Kidney (tissue), 14 donors: ENCODE results near the gene NF1. TPM values are rescaled to one million over a fixed set of nuclear protein-coding genes. Genes with fewer than 3 reads are reported as not detected.

Experiments used
- DNase-seq, 5 donors: peaks; one replicate each; pipeline ENCODE4 v3.0.0-alpha.2; 2013 to 2020
- FAIRE-seq: peaks from 2 replicates; lab custom pipeline; 2012; peaks lifted over from hg19 to GRCh38; lab: Jason Lieb, UNC
- H3K27ac ChIP-seq, 2 donors: one replicate each; pipeline ENCODE4 v1.7.0; 2013; ENCODE audit warnings: low read depth in 2 of 2, low read length in 2 of 2, inconsistent platforms in 1 of 2
- H3K27me3 ChIP-seq: one replicate; pipeline ENCODE4 v1.7.1; 2013; ENCODE audit warnings: low read length, inconsistent platforms; ENCODE audit not compliant: control insufficient read depth, insufficient read depth
- H3K36me3 ChIP-seq, 3 donors: one replicate each; pipeline versions ENCODE4 v1.7.0 to v1.7.1; 2013; ENCODE audit warnings: low read length in 3 of 3, control low read depth in 1 of 3, inconsistent platforms in 1 of 3; ENCODE audit not compliant: insufficient read depth in 3 of 3, control insufficient read depth in 2 of 3
- H3K4me1 ChIP-seq, 3 donors: one replicate each; pipeline versions ENCODE4 v1.7.0 to v1.7.1; 2013; ENCODE audit warnings: low read length in 3 of 3, inconsistent platforms in 1 of 3, low read depth in 1 of 3; ENCODE audit not compliant: control insufficient read depth in 2 of 3, insufficient read depth in 2 of 3
- H3K4me3 ChIP-seq, 3 donors: one replicate each; pipeline versions ENCODE4 v1.7.0 to v1.8.1; 2013; ENCODE audit warnings: low read length in 3 of 3, control low read depth in 1 of 3, inconsistent platforms in 1 of 3
- H3K9ac ChIP-seq, 3 donors: one replicate each; pipeline versions ENCODE4 v1.7.0 to v1.7.1; 2013; ENCODE audit warnings: low read length in 3 of 3, control low read depth in 1 of 3, inconsistent platforms in 1 of 3
- H3K9me3 ChIP-seq, 3 donors: one replicate each; pipeline versions ENCODE4 v1.7.0 to v1.7.1; 2013; ENCODE audit warnings: low read length in 3 of 3, control low read depth in 1 of 3, inconsistent platforms in 1 of 3; ENCODE audit not compliant: control insufficient read depth in 2 of 3, insufficient read depth in 1 of 3
- CTCF ChIP-seq: IDR thresholded peaks from 3 replicates; pipeline ENCODE4 v1.5.1; 2012; ENCODE audit warnings: mild to moderate bottlenecking, moderate library complexity, borderline replicate concordance; ENCODE audit not compliant: insufficient read depth; ENCODE audit errors: extremely low read depth
- intact Hi-C: fragments of 100-400 bp; cut with DNase I; formaldehyde crosslinking; loops from one replicate; pipeline ENCODE4 v1.11.1; 2022
- polyA plus RNA-seq: library from polyadenylated mRNA; stranded (reverse); fragments of 350-450 nt; fragmentation: Illumina TruSeq; extraction: RNeasy Lipid Tissue Mini Kit (QIAGEN cat#74804); gene quantifications from one replicate; pipeline ENCODE4 v1.2.3, GENCODE V29; 2014; ENCODE audit warnings: low read depth, low replicate concordance; ENCODE audit not compliant: insufficient read depth
- total RNA-seq: library from RNA; stranded (reverse); fragmentation: NEBNext Ultra II Directional; extraction: Animal tissue kit (Norgen Biotek cat#: 25700); gene quantifications from one replicate; pipeline ENCODE4 v1.2.1, GENCODE V29; 2021
- donor health status: control.
- donor health status: control.
- donor health status: control.
- donor health status: control.
- donor health status: control.
- donor health status: DM: yes; HTN: yes; CAD: no.
- donor health status: Normal renal cell carcinoma (clear cell type).

Gene NF1
- total and polyA plus RNA-seq, 2 donors from 2014 or later: 7.8 to 61.3 TPM

DNA sequence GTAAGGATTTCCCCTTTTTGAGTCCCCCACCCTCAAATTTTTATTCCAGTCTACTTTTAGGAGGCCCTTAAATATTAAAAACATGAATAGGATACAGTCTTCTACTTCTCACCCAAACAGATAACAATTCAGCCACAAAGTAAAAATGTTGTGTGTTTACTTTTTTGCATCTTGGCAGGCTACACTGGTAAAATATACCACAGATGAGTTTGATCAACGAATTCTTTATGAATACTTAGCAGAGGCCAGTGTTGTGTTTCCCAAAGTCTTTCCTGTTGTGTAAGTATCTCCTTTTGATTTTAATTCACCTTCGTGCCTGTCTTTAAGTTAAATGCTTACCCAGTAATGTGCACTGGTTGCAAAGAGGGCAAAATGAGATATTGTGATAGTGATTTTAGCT is 262.3 kb downstream of the NF1 start:
- DNase-seq: no peak
- no peaks in the 10 kb centered on the region for H3K27me3 ChIP-seq

GRCh38 chr17:31357839-31358394 is 263.1 kb downstream of the NF1 start:
- no peak for TF ChIP-seq CTCF

More for the DNA sequence above, 262.3 kb downstream of the NF1 start:
- Histone ChIP-seq H3K36me3 (peaks cover 4 to 37% (median 14%) of the 10 kb centered on the region in 3 donors), H3K4me3 (no peak overlapping the region), H3K4me1 (no peaks in the 10 kb centered on the region), H3K9me3 (no peaks in the 10 kb centered on the region), H3K9ac (no peak overlapping the region), H3K27ac (no peak overlapping the region)
- no peak for TF ChIP-seq CTCF
- no peak for FAIRE-seq
- intact Hi-C loops: no loop called here

GRCh38 chr17:31364012-31364411 is 269.2 kb downstream of the NF1 start:
- Histone ChIP-seq H3K9me3 (no peaks in the 10 kb centered on the region), H3K4me1 (no peaks in the 10 kb centered on the region), H3K27me3 (no peaks in the 10 kb centered on the region), H3K36me3 (peaks cover 4 to 13% (median 9%) of the 10 kb centered on the region in 3 donors), H3K9ac (no peak overlapping the region), H3K27ac (no peak overlapping the region), H3K4me3 (no peak overlapping the region)
- intact Hi-C loops: no loop called here
- DNase-seq (no peak), FAIRE-seq (no peak)
- TF ChIP-seq CTCF: no peak

More at GRCh38 chr17:31357839-31358394, 263.1 kb downstream of the NF1 start:
- Histone ChIP-seq H3K4me3 (no peak overlapping the region), H3K9me3 (no peaks in the 10 kb centered on the region), H3K27me3 (no peaks in the 10 kb centered on the region), H3K9ac (no peak overlapping the region), H3K4me1 (no peaks in the 10 kb centered on the region), H3K27ac (no peak overlapping the region), H3K36me3 (peaks cover 4 to 36% (median 13%) of the 10 kb centered on the region in 3 donors)
- peak; percentile 25 for FAIRE-seq
- peak in 2 of 5 donors; percentile 3 to 41 for DNase-seq
- intact Hi-C loops: no loop called here

DNA sequence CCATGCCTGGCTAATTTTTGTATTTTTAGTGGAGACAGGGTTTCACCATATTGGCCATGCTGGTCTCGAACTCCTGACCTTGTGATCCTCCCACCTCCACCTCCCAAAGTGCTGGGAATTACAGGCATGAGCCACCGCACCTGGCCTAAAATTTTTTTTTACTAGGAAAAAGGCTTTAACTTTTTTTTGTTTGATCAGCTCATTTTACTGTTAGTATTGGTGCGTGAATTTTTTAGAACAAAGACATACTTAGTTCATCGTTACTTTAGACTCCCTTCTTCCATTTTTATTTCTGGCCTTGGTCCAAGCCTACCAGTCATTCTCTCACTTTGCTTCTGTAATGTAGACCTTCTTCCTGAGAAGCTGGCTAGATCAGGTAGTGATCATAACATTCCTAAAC is 271.3 kb downstream of the NF1 start:
- Histone ChIP-seq H3K27me3 (no peaks in the 10 kb centered on the region), H3K9me3 (no peaks in the 10 kb centered on the region), H3K4me1 (no peaks in the 10 kb centered on the region), H3K27ac (no peak overlapping the region), H3K4me3 (no peak overlapping the region), H3K9ac (no peak overlapping the region), H3K36me3 (peaks cover 0 to 5% (median 2%) of the 10 kb centered on the region in 3 donors)
- TF ChIP-seq CTCF: no peak
- FAIRE-seq (no peak), DNase-seq (no peak)
- intact Hi-C loops: no loop called here
